MM.1S (cell line): ENCODE data around the gene GNAI3.

Experiments used
- DNase-seq: peaks from one replicate; pipeline ENCODE4 v3.0.0-alpha.2; 2015
- H2AFZ ChIP-seq: fragments of 300-600 bp; sonication (generic); 2 replicates; pipeline ENCODE4 v1.6.0; 2016; ENCODE audit warnings: antibody characterized with exemption, low read length
- H3F3A ChIP-seq: fragments of 300-600 bp; sonication (generic); 2 replicates; pipeline ENCODE4 v1.6.1; 2016; ENCODE audit warnings: mild to moderate bottlenecking, antibody characterized with exemption, low read length, moderate library complexity, mixed read lengths; ENCODE audit not compliant: insufficient read depth
- H3K27ac ChIP-seq: fragments of 300-600 bp; sonication (generic); 2 replicates; pipeline ENCODE4 v1.5.1; 2016; ENCODE audit warnings: mild to moderate bottlenecking, low read length
- H3K27me3 ChIP-seq: fragments of 300-600 bp; sonication (generic); replicated peaks from 2 replicates; pipeline ENCODE4 v1.6.0; 2016; ENCODE audit warnings: low read length; ENCODE audit not compliant: insufficient read depth
- H3K36me3 ChIP-seq: fragments of 300-600 bp; sonication (generic); replicated peaks from 2 replicates; pipeline ENCODE4 v1.6.1; 2016; ENCODE audit warnings: mild to moderate bottlenecking, low read length, mixed read lengths; ENCODE audit not compliant: insufficient read depth
- H3K4me1 ChIP-seq: fragments of 300-600 bp; sonication (generic); 2 replicates; pipeline ENCODE4 v1.6.1; 2016; ENCODE audit warnings: low read length, mixed read lengths
- H3K4me2 ChIP-seq: fragments of 300-600 bp; sonication (generic); 2 replicates; pipeline ENCODE4 v1.6.0; 2016; ENCODE audit warnings: low read depth, low read length
- H3K4me3 ChIP-seq: fragments of 300-600 bp; sonication (generic); 2 replicates; pipeline ENCODE4 v1.5.1; 2016; ENCODE audit warnings: low read length, mixed read lengths
- H3K79me2 ChIP-seq: fragments of 300-600 bp; sonication (generic); 2 replicates; pipeline ENCODE4 v1.6.1; 2016; ENCODE audit warnings: mixed run types, low read length, mixed read lengths
- H3K9ac ChIP-seq: fragments of 300-600 bp; sonication (generic); 2 replicates; pipeline ENCODE4 v1.6.1; 2016; ENCODE audit warnings: low read length, mixed read lengths
- H3K9me2 ChIP-seq: fragments of 300-600 bp; sonication (generic); replicated peaks from 2 replicates; pipeline ENCODE4 v1.6.1; 2016; ENCODE audit warnings: mild to moderate bottlenecking, low read length, mixed read lengths; ENCODE audit not compliant: insufficient read depth
- H3K9me3 ChIP-seq: fragments of 300-600 bp; sonication (generic); replicated peaks from 2 replicates; pipeline ENCODE4 v1.6.1; 2016; ENCODE audit warnings: mild to moderate bottlenecking, low read length, mixed read lengths; ENCODE audit not compliant: insufficient read depth
- H4K20me1 ChIP-seq: fragments of 300-600 bp; sonication (generic); 2 replicates; pipeline ENCODE4 v1.6.1; 2016; ENCODE audit warnings: mild to moderate bottlenecking, low read length, moderate library complexity, mixed read lengths; ENCODE audit not compliant: insufficient read depth
- EZH2 ChIP-seq: fragments of 300-600 bp; sonication (generic); optimal IDR thresholded peaks from 2 replicates; pipeline ENCODE3; 2017; ENCODE audit warnings: low read depth, mild to moderate bottlenecking, antibody characterized with exemption, low read length, mixed read lengths
- EZH2phosphoT487 ChIP-seq: fragments of 300-600 bp; sonication (generic); IDR thresholded peaks from 2 replicates; pipeline ENCODE4 v1.6.1; 2018; ENCODE audit warnings: antibody characterized with exemption, low read length
- TF ChIP-seq, protein P1 (sequence below): fragments of 300-600 bp; sonication (generic); IDR thresholded peaks from 2 replicates; pipeline ENCODE4 v1.5.1; 2016; ENCODE audit warnings: antibody characterized with exemption, low read length, mixed read lengths

GNAI3 gene

GRCh38 chr1:109650609-109651008, 102.2 kb downstream of the GNAI3 start:
- Histone ChIP-seq H3K36me3 (no peaks in the 10 kb centered on the region), H3K27ac (no peak overlapping the region), H3K9me2 (no peaks in the 10 kb centered on the region), H3K4me1 (no peaks in the 10 kb centered on the region), H3K9me3 (no peaks in the 10 kb centered on the region), H3K4me3 (no peak overlapping the region), H3K4me2 (no peak overlapping the region), H2AFZ (no peak overlapping the region), H3K9ac (no peak overlapping the region), H3K79me2 (no peaks in the 10 kb centered on the region), H3F3A (no peaks in the 10 kb centered on the region), H3K27me3 (no peaks in the 10 kb centered on the region), H4K20me1 (no peaks in the 10 kb centered on the region)
- no peak for DNase-seq
- TF ChIP-seq, protein P1, sequence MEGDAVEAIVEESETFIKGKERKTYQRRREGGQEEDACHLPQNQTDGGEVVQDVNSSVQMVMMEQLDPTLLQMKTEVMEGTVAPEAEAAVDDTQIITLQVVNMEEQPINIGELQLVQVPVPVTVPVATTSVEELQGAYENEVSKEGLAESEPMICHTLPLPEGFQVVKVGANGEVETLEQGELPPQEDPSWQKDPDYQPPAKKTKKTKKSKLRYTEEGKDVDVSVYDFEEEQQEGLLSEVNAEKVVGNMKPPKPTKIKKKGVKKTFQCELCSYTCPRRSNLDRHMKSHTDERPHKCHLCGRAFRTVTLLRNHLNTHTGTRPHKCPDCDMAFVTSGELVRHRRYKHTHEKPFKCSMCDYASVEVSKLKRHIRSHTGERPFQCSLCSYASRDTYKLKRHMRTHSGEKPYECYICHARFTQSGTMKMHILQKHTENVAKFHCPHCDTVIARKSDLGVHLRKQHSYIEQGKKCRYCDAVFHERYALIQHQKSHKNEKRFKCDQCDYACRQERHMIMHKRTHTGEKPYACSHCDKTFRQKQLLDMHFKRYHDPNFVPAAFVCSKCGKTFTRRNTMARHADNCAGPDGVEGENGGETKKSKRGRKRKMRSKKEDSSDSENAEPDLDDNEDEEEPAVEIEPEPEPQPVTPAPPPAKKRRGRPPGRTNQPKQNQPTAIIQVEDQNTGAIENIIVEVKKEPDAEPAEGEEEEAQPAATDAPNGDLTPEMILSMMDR: no peak
- no peak for TF ChIP-seq EZH2phosphoT487
- TF ChIP-seq EZH2: no peak

DNA sequence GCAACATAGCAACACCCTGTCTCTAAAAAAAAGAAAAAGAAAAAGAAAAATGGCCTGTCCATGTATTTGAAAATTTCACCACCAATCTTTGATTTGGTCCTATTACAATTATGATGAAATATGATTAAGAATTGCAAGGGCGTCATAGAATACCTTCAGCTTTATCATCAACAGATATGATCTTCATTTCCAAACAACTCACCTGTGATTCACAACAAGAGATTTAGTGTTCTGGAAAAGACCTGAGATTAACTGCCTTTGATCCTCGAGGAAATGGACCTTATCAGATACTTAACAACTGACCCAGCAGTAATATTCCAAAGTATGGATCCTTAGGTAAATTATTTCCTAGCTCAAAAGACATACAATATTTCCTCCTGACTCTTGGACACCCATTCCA, 104.0 kb downstream of the GNAI3 start:
- H3K4me3 ChIP-seq: no peak overlapping the region
- no peaks in the 10 kb centered on the region for H4K20me1 ChIP-seq
- H3K4me2 ChIP-seq: no peak overlapping the region
- no peaks in the 10 kb centered on the region for H3K9me3 ChIP-seq
- no peak for TF ChIP-seq EZH2
- TF ChIP-seq, protein P1: no peak
- TF ChIP-seq EZH2phosphoT487: no peak
- H3K36me3 ChIP-seq: no peaks in the 10 kb centered on the region
- no peaks in the 10 kb centered on the region for H3K79me2 ChIP-seq
- H3K27me3 ChIP-seq: no peaks in the 10 kb centered on the region
- no peak overlapping the region for H3K9ac ChIP-seq
- no peaks in the 10 kb centered on the region for H3K9me2 ChIP-seq
- no peak overlapping the region for H2AFZ ChIP-seq
- no peak overlapping the region for H3K27ac ChIP-seq
- no peak for DNase-seq
- H3F3A ChIP-seq: no peaks in the 10 kb centered on the region
- no peaks in the 10 kb centered on the region for H3K4me1 ChIP-seq

GRCh38 chr1:109653306-109653705, 104.9 kb downstream of the GNAI3 start:
- Histone ChIP-seq H3K4me1 (no peaks in the 10 kb centered on the region), H3K27ac (no peak overlapping the region), H3K79me2 (no peaks in the 10 kb centered on the region), H3K4me2 (no peak overlapping the region), H4K20me1 (no peaks in the 10 kb centered on the region), H3K9me3 (no peaks in the 10 kb centered on the region), H3F3A (no peaks in the 10 kb centered on the region), H3K9me2 (no peaks in the 10 kb centered on the region), H3K9ac (no peak overlapping the region), H3K36me3 (no peaks in the 10 kb centered on the region), H2AFZ (no peak overlapping the region), H3K4me3 (no peak overlapping the region), H3K27me3 (no peaks in the 10 kb centered on the region)
- DNase-seq: no peak
- no peak for TF ChIP-seq EZH2
- TF ChIP-seq, protein P1: no peak
- no peak for TF ChIP-seq EZH2phosphoT487

- Histone ChIP-seq H3K27ac (no peak overlapping the region), H2AFZ (no peak overlapping the region), H3K27me3 (no peaks in the 10 kb centered on the region), H3K4me3 (no peak overlapping the region), H3K9me3 (no peaks in the 10 kb centered on the region), H3K9me2 (no peaks in the 10 kb centered on the region), H3K79me2 (no peaks in the 10 kb centered on the region), H3K9ac (no peak overlapping the region), H3K4me1 (no peaks in the 10 kb centered on the region), H3F3A (no peaks in the 10 kb centered on the region), H3K36me3 (no peaks in the 10 kb centered on the region), H4K20me1 (no peaks in the 10 kb centered on the region), H3K4me2 (no peak overlapping the region)
- TF ChIP-seq EZH2 (no peak), EZH2phosphoT487 (no peak)
- TF ChIP-seq, protein P1: no peak
- DNase-seq: no peak
Observed at GRCh38 chr1:109654519-109654918, 106.1 kb downstream of the GNAI3 start.
